ENCODE measurements around the gene TRAF7.
"Not testable (repeated sequence)": the region's sequence is repeated elsewhere in the genome, so short reads cannot be mapped to it uniquely, and the experiment has no call there.

TRAF7 gene

GRCh38 chr16:2155091-2155950 lies at the start of gene TRAF7:
Gene TRAF7, plus strand, starts transcription at chr16:2155782. Its CDS starts 8,139 bp downstream, at chr16:2163921.
- in situ Hi-C loops (cut with MboI; ENCODE audit: low sequenced_read_pairs), result no loop called here

- in situ Hi-C loops (cut with MboI; ENCODE audit: low sequenced_read_pairs), result not testable (repeated sequence)
Observed at GRCh38 chr16:2106211-2106610, 49.4 kb upstream of the TRAF7 start.

- in situ Hi-C loops (cut with MboI; ENCODE audit: low sequenced_read_pairs), result not testable (repeated sequence)
Observed at GRCh38 chr16:2107121-2107790, 48.3 kb upstream of the TRAF7 start.

GRCh38 chr16:2107791-2108125 lies 47.8 kb upstream of the TRAF7 start:
- in situ Hi-C loops (cut with MboI; ENCODE audit: low sequenced_read_pairs), result not testable (repeated sequence)

- in situ Hi-C loops (cut with MboI; ENCODE audit: low sequenced_read_pairs), result not testable (repeated sequence)
Observed at GRCh38 chr16:2108446-2109270, 46.9 kb upstream of the TRAF7 start.

GRCh38 chr16:2109271-2109580 lies 46.4 kb upstream of the TRAF7 start:
- in situ Hi-C loops (cut with MboI; ENCODE audit: low sequenced_read_pairs), result not testable (repeated sequence)

GRCh38 chr16:2109872-2110271 lies 45.7 kb upstream of the TRAF7 start:
- in situ Hi-C loops (cut with MboI; ENCODE audit: low sequenced_read_pairs), result not testable (repeated sequence)

GRCh38 chr16:2110332-2111008 lies 45.1 kb upstream of the TRAF7 start:
- in situ Hi-C loops (cut with MboI; ENCODE audit: low sequenced_read_pairs), result not testable (repeated sequence)

GRCh38 chr16:2111009-2111353 lies 44.6 kb upstream of the TRAF7 start:
- in situ Hi-C loops (cut with MboI; ENCODE audit: low sequenced_read_pairs), result not testable (repeated sequence)

- in situ Hi-C loops (cut with MboI; ENCODE audit: low sequenced_read_pairs), result not testable (repeated sequence)
Observed at GRCh38 chr16:2111412-2112335, 43.9 kb upstream of the TRAF7 start.

GRCh38 chr16:2112539-2113106 lies 43.0 kb upstream of the TRAF7 start:
- in situ Hi-C loops (cut with MboI; ENCODE audit: low sequenced_read_pairs), result not testable (repeated sequence)

GRCh38 chr16:2114225-2114624 lies 41.4 kb upstream of the TRAF7 start:
- in situ Hi-C loops (cut with MboI; ENCODE audit: low sequenced_read_pairs), result not testable (repeated sequence)

- in situ Hi-C loops (cut with MboI; ENCODE audit: low sequenced_read_pairs), result not testable (repeated sequence)
Observed at GRCh38 chr16:2114885-2115590, 40.5 kb upstream of the TRAF7 start.

GRCh38 chr16:2115591-2115973 lies 40.0 kb upstream of the TRAF7 start:
- in situ Hi-C loops (cut with MboI; ENCODE audit: low sequenced_read_pairs), result no loop called here

GRCh38 chr16:2116428-2116827 lies 39.2 kb upstream of the TRAF7 start:
- in situ Hi-C loops (cut with MboI; ENCODE audit: low sequenced_read_pairs), result not testable (repeated sequence)

- in situ Hi-C loops (cut with MboI; ENCODE audit: low sequenced_read_pairs), result not testable (repeated sequence)
Observed at GRCh38 chr16:2117341-2117740, 38.2 kb upstream of the TRAF7 start.

GRCh38 chr16:2117960-2118722 lies 37.4 kb upstream of the TRAF7 start:
- in situ Hi-C loops (cut with MboI; ENCODE audit: low sequenced_read_pairs), result not testable (repeated sequence)

- in situ Hi-C loops (cut with MboI; ENCODE audit: low sequenced_read_pairs), result not testable (repeated sequence)
Observed at GRCh38 chr16:2121325-2121724, 34.3 kb upstream of the TRAF7 start.

All from HL-60/S4 treated with phorbol 12-myristate 13-acetate at 8.2 ng/mL for 4 days and 3 days (cell line).